OCI-LY7 (cell line): ENCODE results near the gene KRTAP9-9. TPM values are rescaled to one million over a fixed set of nuclear protein-coding genes. Genes with fewer than 3 reads are reported as not detected.

Source experiments
- BruUV-seq: library from RNA; stranded (reverse); fragments of 400-500 nt; replicated peaks from 2 replicates; lab custom pipeline; 2021; lab: Mats Ljungman, UMichigan
- CTCF ChIA-PET: fragments of 300-600 bp; sonication (Branson Sonifier 250); formaldehyde crosslinking; loops from one replicate; lab custom pipeline; 2022; ENCODE audit warnings: antibody characterized with exemption; ENCODE audit not compliant: unreplicated experiment; lab: Charles Lee
- POLR2A ChIA-PET: fragments of 300-600 bp; sonication (Branson Sonifier 250); formaldehyde crosslinking; loops from one replicate; lab custom pipeline; 2022; ENCODE audit warnings: antibody characterized with exemption; lab: Charles Lee
- DNase-seq: peaks from one replicate; pipeline ENCODE4 v3.0.0-alpha.2; 2015; ENCODE audit warnings: low spot score
- H2AFZ ChIP-seq: fragments of 200-600 bp; sonication (generic), shearing (Covaris generic); 2 replicates; pipeline ENCODE4 v1.6.1; 2014; ENCODE audit warnings: mild to moderate bottlenecking, antibody characterized with exemption, low read length, moderate library complexity
- H3K27ac ChIP-seq: fragments of 200-600 bp; sonication (generic); 2 replicates; pipeline ENCODE4 v1.5.1; 2014; ENCODE audit warnings: mixed run types, low read depth, mild to moderate bottlenecking, moderate library complexity, low read length, inconsistent platforms; ENCODE audit not compliant: poor library complexity, severe bottlenecking
- H3K36me3 ChIP-seq: fragments of 200-600 bp; sonication (generic); 2 replicates; pipeline ENCODE4 v1.6.1; 2014; ENCODE audit warnings: mild to moderate bottlenecking, antibody characterized with exemption, low read length, moderate library complexity, mixed read lengths; ENCODE audit not compliant: insufficient read depth
- H3K4me1 ChIP-seq: fragments of 200-600 bp; sonication (generic); 2 replicates; pipeline ENCODE4 v1.5.1; 2014; ENCODE audit warnings: mild to moderate bottlenecking, low read length; ENCODE audit not compliant: insufficient read depth, poor library complexity, severe bottlenecking
- H3K4me2 ChIP-seq: fragments of 200-600 bp; sonication (generic); 2 replicates; pipeline ENCODE4 v1.6.1; 2014; ENCODE audit warnings: mild to moderate bottlenecking, low read length
- H3K4me3 ChIP-seq: fragments of 200-600 bp; sonication (generic); 2 replicates; pipeline ENCODE4 v1.5.1; 2014; ENCODE audit warnings: mild to moderate bottlenecking, low read depth, low read length; ENCODE audit not compliant: poor library complexity, severe bottlenecking
- H3K79me2 ChIP-seq: fragments of 200-600 bp; sonication (generic); 2 replicates; pipeline ENCODE4 v1.6.1; 2016; ENCODE audit warnings: low read depth, mild to moderate bottlenecking, low read length, moderate library complexity, mixed read lengths; ENCODE audit not compliant: insufficient read depth
- H3K9me2 ChIP-seq: fragments of 200-600 bp; sonication (generic); 2 replicates; pipeline ENCODE4 v1.6.1; 2016; ENCODE audit warnings: mild to moderate bottlenecking, low read length, mixed read lengths; ENCODE audit not compliant: insufficient read depth
- H3K9me3 ChIP-seq: fragments of 200-600 bp; sonication (generic); 2 replicates; pipeline ENCODE4 v1.6.1; 2014; ENCODE audit warnings: mild to moderate bottlenecking, mixed run types, low read length, mixed read lengths
- H4K20me1 ChIP-seq: fragments of 200-600 bp; sonication (generic); 2 replicates; pipeline ENCODE4 v1.6.1; 2014; ENCODE audit warnings: mild to moderate bottlenecking, antibody characterized with exemption, low read length, moderate library complexity, mixed read lengths; ENCODE audit not compliant: insufficient read depth
- EZH2phosphoT487 ChIP-seq: fragments of 200-600 bp; sonication (generic); IDR thresholded peaks from 2 replicates; pipeline ENCODE4 v1.6.1; 2018; ENCODE audit warnings: low read depth, borderline replicate concordance, mild to moderate bottlenecking, mixed run types, antibody characterized with exemption, low read length, moderate library complexity, mixed read lengths
- intact Hi-C: fragments of 100-400 bp; cut with micrococcal nuclease; formaldehyde crosslinking; loops from one replicate; pipeline ENCODE4 v1.10.0; 2022; ENCODE audit not compliant: unreplicated experiment
- total RNA-seq, 2 experiments: library from RNA; depleted of rRNA in 1 of 2; stranded (reverse); fragments of >200 nt in 1 of 2; shearing (Covaris generic) in 1 of 2; gene quantifications; 2 replicates each; pipeline ENCODE4 v1.2.3, GENCODE V29; 2014 to 2022
- TF ChIP-seq, protein P1 (sequence below): fragments of 200-600 bp; sonication (generic); conservative IDR thresholded peaks from 2 replicates; pipeline ENCODE4 v1.5.1; 2014; ENCODE audit warnings: mild to moderate bottlenecking, antibody characterized with exemption, low read length, moderate library complexity, mixed read lengths

KRTAP9-9 gene
- total RNA-seq, 2 experiments from 2014 or later, result not detected

DNA sequence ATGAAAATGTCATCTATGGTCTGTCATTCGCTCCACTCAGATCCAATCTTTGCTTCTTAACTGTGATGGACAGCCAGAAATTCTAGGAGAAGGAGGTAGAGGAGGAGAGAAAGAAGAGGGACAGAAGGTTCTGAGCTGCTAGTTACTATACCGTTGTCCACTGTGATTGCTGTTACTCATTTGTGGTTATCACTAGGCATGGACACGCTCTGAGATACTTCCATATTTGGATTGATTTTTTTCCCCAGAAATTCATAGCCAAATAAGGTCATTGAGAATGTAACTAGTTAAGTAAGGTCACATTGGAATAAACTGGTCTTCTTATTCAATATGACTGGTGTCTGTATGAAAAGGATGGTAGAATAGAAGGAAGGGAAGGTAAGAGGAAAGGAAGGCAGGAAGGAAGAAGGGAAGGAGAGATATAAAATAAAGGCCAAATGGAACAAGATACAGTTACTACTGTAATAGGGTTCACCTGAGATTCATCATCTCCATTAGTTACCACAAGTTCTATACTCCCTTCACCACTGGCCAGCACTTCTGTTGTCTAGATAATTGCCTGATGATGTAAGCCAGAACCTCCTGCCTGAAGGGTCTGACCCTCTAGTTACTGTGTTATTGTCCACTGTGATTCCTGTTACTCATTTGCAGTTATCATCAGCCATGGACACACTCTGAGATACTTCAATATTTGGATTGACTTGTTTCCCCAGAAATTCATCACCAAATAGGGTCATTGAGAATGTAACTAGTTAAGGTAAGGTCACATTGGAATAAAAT, 23.2 kb downstream of the KRTAP9-9 start:
- H3K9me3 ChIP-seq, result no peaks in the 10 kb centered on the region
- intact Hi-C loops, result no loop called here
- no peak for TF ChIP-seq EZH2phosphoT487
- TF ChIP-seq, protein P1, sequence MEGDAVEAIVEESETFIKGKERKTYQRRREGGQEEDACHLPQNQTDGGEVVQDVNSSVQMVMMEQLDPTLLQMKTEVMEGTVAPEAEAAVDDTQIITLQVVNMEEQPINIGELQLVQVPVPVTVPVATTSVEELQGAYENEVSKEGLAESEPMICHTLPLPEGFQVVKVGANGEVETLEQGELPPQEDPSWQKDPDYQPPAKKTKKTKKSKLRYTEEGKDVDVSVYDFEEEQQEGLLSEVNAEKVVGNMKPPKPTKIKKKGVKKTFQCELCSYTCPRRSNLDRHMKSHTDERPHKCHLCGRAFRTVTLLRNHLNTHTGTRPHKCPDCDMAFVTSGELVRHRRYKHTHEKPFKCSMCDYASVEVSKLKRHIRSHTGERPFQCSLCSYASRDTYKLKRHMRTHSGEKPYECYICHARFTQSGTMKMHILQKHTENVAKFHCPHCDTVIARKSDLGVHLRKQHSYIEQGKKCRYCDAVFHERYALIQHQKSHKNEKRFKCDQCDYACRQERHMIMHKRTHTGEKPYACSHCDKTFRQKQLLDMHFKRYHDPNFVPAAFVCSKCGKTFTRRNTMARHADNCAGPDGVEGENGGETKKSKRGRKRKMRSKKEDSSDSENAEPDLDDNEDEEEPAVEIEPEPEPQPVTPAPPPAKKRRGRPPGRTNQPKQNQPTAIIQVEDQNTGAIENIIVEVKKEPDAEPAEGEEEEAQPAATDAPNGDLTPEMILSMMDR, result no peak
- no peak overlapping the region for H3K4me2 ChIP-seq
- H3K4me3 ChIP-seq, result no peak overlapping the region
- H3K79me2 ChIP-seq, result no peaks in the 10 kb centered on the region
- no peak overlapping the region for H3K27ac ChIP-seq
- H3K36me3 ChIP-seq, result no peaks in the 10 kb centered on the region
- no TSS peak for BruUV-seq
- ChIA-PET CTCF (no interaction called here), POLR2A (no interaction called here)
- no peak overlapping the region for H2AFZ ChIP-seq
- no peaks in the 10 kb centered on the region for H4K20me1 ChIP-seq
- H3K9me2 ChIP-seq, result no peaks in the 10 kb centered on the region
- no peak for DNase-seq
- H3K4me1 ChIP-seq, result no peaks in the 10 kb centered on the region

- intact Hi-C loops, result no loop called here
- Histone ChIP-seq H3K4me2 (no peak overlapping the region), H3K27ac (no peak overlapping the region), H4K20me1 (no peaks in the 10 kb centered on the region), H2AFZ (no peak overlapping the region), H3K36me3 (no peaks in the 10 kb centered on the region), H3K9me3 (no peaks in the 10 kb centered on the region), H3K4me1 (no peaks in the 10 kb centered on the region), H3K79me2 (no peaks in the 10 kb centered on the region), H3K4me3 (no peak overlapping the region), H3K9me2 (no peaks in the 10 kb centered on the region)
- no peak for DNase-seq
- ChIA-PET POLR2A (interaction anchor here (0.6 kb wide), 1 partner anchor 75 kb away, joined by 3 read pairs; no protein-coding TSS in a partner anchor), CTCF (no interaction called here)
- TF ChIP-seq, protein P1, result no peak
- TF ChIP-seq EZH2phosphoT487, result no peak
- no TSS peak for BruUV-seq
Measured at GRCh38 chr17:41284043-41284442, 28.9 kb downstream of the KRTAP9-9 start.

DNA sequence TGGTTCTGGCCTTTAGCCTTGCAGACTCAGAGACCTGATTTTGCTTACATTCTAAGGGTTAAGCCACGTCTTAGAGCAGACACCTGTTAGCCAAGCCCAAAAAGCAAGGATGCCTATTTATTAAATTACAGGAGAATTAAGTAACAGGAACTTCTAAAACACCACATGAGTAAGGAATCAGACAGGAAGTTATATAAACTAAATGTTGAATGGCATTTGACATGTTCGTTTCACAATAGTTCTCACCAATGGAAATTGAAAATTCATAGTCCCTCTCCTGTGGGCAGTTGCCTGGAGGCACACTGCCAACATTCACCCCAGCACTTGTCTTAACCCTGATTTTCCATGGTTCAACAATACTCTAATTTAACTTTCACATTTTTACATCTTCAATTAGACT, 29.4 kb downstream of the KRTAP9-9 start:
- Histone ChIP-seq H3K4me3 (no peak overlapping the region), H3K9me2 (no peaks in the 10 kb centered on the region), H3K9me3 (no peaks in the 10 kb centered on the region), H4K20me1 (no peaks in the 10 kb centered on the region), H3K79me2 (no peaks in the 10 kb centered on the region), H3K4me2 (no peak overlapping the region), H3K4me1 (no peaks in the 10 kb centered on the region), H3K27ac (no peak overlapping the region), H3K36me3 (no peaks in the 10 kb centered on the region), H2AFZ (no peak overlapping the region)
- CTCF ChIA-PET, result no interaction called here
- no peak for DNase-seq
- intact Hi-C loops, result no loop called here
- TF ChIP-seq EZH2phosphoT487, result no peak
- TF ChIP-seq, protein P1, result no peak
- POLR2A ChIA-PET, result no interaction called here
- no TSS peak for BruUV-seq
